Measurements from ENCODE around the gene BAAT. TPM values are rescaled to one million over a fixed set of nuclear protein-coding genes. Genes with fewer than 3 reads are reported as not detected.

The BAAT gene
- total and polyA plus RNA-seq, 9 of the 15 experiments (the other 6 are each of a cell fraction or from before 2014, with no cell fraction given), result 0.17 to 0.76 (median 0.32) TPM

- TF ChIP-seq NRF1 (conservative IDR thresholded peaks at IDR 0.05 in 1 of 2, IDR thresholded peaks at IDR 0.05 in 1 of 2) (peak; percentile 72 to 79), MBD1 (CRISPR knock-in tag; IDR thresholded peaks at IDR 0.05) (no peak), SAP30 (IDR thresholded peaks at IDR 0.05; ENCODE audit: borderline replicate concordance, insufficient read depth, low read depth, low read length, poor library complexity, severe bottlenecking) (peak; percentile 26), SIRT6 (IDR thresholded peaks at IDR 0.05; ENCODE audit: low read depth, low read length) (no peak), DNMT1 (IDR thresholded peaks at IDR 0.05) (no peak), KDM2B (CRISPR knock-in tag; IDR thresholded peaks at IDR 0.05) (no peak), MCM5 (IDR thresholded peaks at IDR 0.05; ENCODE audit: low read depth) (no peak), ARHGAP35 (IDR thresholded peaks at IDR 0.05; ENCODE audit: partially characterized antibody) (no peak), SIX5 (IDR thresholded peaks at IDR 0.05; ENCODE audit: borderline replicate concordance in 1 of 2, insufficient read depth in 1 of 2, low read depth in 1 of 2, low read length in 2 of 2) (peak; percentile 94 to 96), ZNF785 (CRISPR knock-in tag; IDR thresholded peaks at IDR 0.05) (no peak), IRF2 (CRISPR knock-in tag; IDR thresholded peaks at IDR 0.05) (no peak), HMGN3 (IDR thresholded peaks at IDR 0.05; ENCODE audit: borderline replicate concordance, extremely low read depth, insufficient read length, low read depth, low read length) (no peak), ARID3A (IDR thresholded peaks at IDR 0.05; ENCODE audit: borderline replicate concordance, low read depth, low read length) (no peak), USF2 (CRISPR knock-in tag; IDR thresholded peaks at IDR 0.05) (no peak), ZNF75A (CRISPR knock-in tag; IDR thresholded peaks at IDR 0.05) (no peak)
- TF ChIP-seq, protein P1, sequence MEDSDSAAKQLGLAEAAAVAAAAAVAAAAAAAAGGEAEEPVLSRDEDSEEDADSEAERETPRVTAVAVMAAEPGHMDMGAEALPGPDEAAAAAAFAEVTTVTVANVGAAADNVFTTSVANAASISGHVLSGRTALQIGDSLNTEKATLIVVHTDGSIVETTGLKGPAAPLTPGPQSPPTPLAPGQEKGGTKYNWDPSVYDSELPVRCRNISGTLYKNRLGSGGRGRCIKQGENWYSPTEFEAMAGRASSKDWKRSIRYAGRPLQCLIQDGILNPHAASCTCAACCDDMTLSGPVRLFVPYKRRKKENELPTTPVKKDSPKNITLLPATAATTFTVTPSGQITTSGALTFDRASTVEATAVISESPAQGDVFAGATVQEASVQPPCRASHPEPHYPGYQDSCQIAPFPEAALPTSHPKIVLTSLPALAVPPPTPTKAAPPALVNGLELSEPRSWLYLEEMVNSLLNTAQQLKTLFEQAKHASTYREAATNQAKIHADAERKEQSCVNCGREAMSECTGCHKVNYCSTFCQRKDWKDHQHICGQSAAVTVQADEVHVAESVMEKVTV (CRISPR knock-in tag; IDR thresholded peaks at IDR 0.05), result no peak
Measured at GRCh38 chr9:101398068-101398929, 13.5 kb upstream of the BAAT start, which contains the start of the genes MRPL50 and ZNF189 (continued).

Measured in K562 (cell line).